KOPT-K1 (cell line): ENCODE measurements around the gene TOP3B.

Experiments
- H3K27ac ChIP-seq: fragments of 200-600 bp; sonication (generic); 2 replicates; pipeline ENCODE4 v1.5.1; 2016; ENCODE audit warnings: antibody characterized with exemption, mild to moderate bottlenecking, low read depth, low read length; ENCODE audit not compliant: poor library complexity, severe bottlenecking
- H3K36me3 ChIP-seq: fragments of 200-600 bp; sonication (generic); 2 replicates; pipeline ENCODE4 v1.5.1; 2017; ENCODE audit warnings: antibody characterized with exemption, mild to moderate bottlenecking, low read length, moderate library complexity; ENCODE audit not compliant: insufficient read depth
- H3K9me3 ChIP-seq: fragments of 200-600 bp; sonication (generic); 2 replicates; pipeline ENCODE4 v1.5.1; 2017; ENCODE audit warnings: antibody characterized with exemption, low read length, mild to moderate bottlenecking; ENCODE audit not compliant: insufficient read depth, poor library complexity, severe bottlenecking

Gene TOP3B

GRCh38 chr22:21963790-21964211 lies 18.8 kb downstream of the TOP3B start:
- Histone ChIP-seq H3K9me3 (no peaks in the 10 kb centered on the region), H3K36me3 (peaks cover 100% of the 10 kb centered on the region), H3K27ac (no peak overlapping the region)

GRCh38 chr22:21963286-21963685 lies 19.3 kb downstream of the TOP3B start:
- peaks cover 100% of the 10 kb centered on the region for H3K36me3 ChIP-seq
- no peak overlapping the region for H3K27ac ChIP-seq
- H3K9me3 ChIP-seq: no peaks in the 10 kb centered on the region

GRCh38 chr22:21962655-21962949 lies 20.0 kb downstream of the TOP3B start:
- Histone ChIP-seq H3K36me3 (peaks cover 99% of the 10 kb centered on the region), H3K9me3 (no peaks in the 10 kb centered on the region), H3K27ac (no peak overlapping the region)

- peaks cover 94% of the 10 kb centered on the region for H3K36me3 ChIP-seq
- no peak overlapping the region for H3K27ac ChIP-seq
- no peaks in the 10 kb centered on the region for H3K9me3 ChIP-seq
These were observed 20.5 kb downstream of the TOP3B start for GRCh38 chr22:21961886-21962654.

DNA sequence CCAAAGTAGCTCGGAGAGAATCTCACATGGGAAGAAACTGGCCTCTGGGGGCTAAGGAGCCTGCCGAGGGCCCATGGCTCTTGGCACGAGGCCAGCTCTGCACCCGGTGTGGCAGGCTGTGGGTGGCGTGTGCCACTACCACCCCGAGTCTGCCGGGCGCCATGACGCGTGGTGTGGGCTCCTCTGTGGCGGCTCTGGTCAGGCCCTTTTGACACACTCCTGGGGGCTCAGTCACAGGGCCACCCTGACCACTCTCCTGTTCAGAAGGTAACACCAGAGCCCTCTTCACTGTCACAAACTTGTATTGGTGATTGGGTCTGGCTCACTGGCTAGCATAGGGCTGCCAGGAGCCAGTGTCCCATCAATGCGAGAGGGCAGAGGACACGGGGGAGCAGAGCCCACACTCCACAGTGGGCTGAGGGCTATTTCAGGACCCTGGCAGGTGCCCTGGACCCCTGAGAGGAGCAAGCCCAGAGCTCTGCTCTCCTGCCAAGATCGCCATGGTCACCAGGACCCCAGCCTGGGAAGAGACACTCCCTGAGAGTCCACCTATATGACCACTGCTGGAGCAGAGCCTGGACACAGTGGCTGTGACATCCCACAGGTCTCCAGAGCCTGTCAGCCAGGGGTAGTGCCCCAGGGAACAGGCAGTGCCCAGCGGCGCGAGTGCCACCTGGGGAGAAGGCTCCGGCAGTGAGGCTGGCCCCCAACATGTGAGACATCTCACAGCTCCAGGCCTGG lies 21.3 kb downstream of the TOP3B start:
- H3K9me3 ChIP-seq: no peaks in the 10 kb centered on the region
- H3K36me3 ChIP-seq: peaks cover 86% of the 10 kb centered on the region
- no peak overlapping the region for H3K27ac ChIP-seq

GRCh38 chr22:21960200-21961126 lies 22.1 kb downstream of the TOP3B start:
- H3K36me3 ChIP-seq: peaks cover 78% of the 10 kb centered on the region
- no peaks in the 10 kb centered on the region for H3K9me3 ChIP-seq
- H3K27ac ChIP-seq: no peak overlapping the region

DNA sequence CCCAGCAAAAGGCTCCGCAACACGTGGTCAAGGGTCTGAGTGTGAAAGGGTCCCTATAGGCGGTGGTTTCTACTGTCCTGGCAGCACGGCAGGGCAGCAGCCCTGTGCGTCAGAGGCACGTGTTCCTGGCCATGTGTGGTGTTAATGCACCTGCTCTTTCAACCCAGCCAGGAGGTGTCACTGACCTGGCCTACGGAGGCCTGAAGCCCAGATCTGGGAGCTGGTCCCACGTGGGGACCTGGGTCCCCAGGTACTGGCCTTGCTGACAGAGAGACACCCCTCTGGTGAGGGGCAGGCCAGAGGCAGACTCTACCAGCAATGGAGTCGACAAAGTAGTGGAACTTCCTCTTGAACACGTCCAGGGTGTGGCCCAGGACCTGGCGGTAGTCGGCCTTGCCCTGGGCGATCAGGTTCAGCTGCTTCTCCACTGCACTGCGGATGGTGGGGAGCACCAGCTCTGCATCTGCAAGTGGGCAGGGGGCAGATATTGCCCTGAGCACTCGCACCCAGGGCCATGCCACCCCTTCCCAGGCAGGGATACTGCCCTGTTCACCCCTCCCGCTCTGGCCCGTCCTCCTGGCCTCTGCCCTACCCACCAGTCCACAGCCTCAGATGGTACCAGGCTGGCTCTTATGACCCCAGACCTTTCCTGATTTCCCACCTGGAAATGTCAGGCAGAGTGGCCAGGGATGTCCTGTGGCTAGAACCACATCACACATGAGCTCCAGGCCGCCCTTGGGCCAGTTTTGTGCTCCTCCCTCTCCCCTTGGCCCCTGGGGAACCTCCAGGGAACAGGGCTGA lies 23.1 kb downstream of the TOP3B start:
- no peak overlapping the region for H3K27ac ChIP-seq
- H3K9me3 ChIP-seq: no peaks in the 10 kb centered on the region
- peaks cover 68% of the 10 kb centered on the region for H3K36me3 ChIP-seq

- H3K27ac ChIP-seq: no peak overlapping the region
These were observed 24.0 kb downstream of the TOP3B start for GRCh38 chr22:21958360-21959273.

DNA sequence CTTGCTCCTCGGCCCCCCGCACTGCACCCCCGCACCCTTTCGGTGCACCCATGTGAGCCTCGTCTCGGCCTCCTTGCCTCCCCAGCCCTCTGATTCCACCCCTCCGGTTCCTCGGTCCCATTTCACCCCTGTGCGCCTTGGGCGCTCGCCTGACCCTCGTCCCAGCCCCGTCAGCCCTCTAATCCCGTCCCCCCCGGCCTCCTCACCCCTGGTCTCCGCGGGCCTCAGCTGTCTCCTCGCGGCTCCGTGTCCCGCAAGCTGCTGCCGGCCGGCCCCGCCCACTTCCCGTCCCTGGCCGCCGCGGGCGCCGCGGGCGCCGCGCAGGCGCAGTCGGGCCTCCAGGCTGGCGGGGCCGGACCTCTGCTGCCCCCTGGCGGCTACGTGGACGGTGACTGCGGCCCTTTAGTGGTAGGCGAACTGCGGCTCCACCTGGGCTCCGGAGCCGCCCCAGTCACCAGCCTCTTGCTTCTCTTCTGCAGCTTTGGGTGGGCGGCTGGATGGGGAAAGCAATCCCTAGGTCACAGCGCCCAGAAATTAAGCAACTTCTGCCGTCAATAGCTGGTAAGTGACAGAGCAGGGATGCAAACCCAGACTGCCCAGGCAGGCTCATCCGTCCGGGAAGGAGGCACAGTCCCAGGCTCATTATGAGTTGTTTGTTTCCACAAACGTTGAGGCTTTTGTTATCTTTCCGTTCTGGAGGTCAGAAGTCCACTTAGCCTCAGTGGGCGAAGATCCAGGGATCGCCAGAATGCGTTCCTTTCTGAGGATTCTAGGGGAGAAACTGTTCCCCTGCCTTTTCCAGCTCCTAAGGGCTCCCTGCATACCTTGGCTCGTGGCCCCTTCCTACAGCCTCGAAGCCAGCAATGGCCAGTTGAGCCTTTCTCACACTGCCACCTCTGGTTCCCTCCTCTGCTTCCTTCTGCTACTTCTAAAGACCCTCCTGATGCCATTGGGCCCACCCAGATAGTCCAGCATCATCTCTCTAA lies 29.7 kb downstream of the TOP3B start, which contains the start of gene PPM1F:
Gene PPM1F (minus strand): TSS at position 263 of the 986 bp plus-strand sequence. CDS start 6,800 bp downstream, outside the sequence.
- Histone ChIP-seq H3K9me3 (no peaks in the 10 kb centered on the region), H3K27ac (peak within 1 kb of the TSS; percentile 62), H3K36me3 (peaks cover 2% of the 10 kb centered on the region; the same call in 1 of the 2 replicates)

More at GRCh38 chr22:21958360-21959273, 24.0 kb downstream of the TOP3B start:
- H3K9me3 ChIP-seq: no peaks in the 10 kb centered on the region
- H3K36me3 ChIP-seq: peaks cover 59% of the 10 kb centered on the region

GRCh38 chr22:21951931-21952465 lies 30.6 kb downstream of the TOP3B start:
- Histone ChIP-seq H3K36me3 (no peaks in the 10 kb centered on the region), H3K27ac (peak overlapping the region; percentile 62), H3K9me3 (no peaks in the 10 kb centered on the region)

- H3K27ac ChIP-seq: no peak overlapping the region
- 0 out of 2 replicates have a peak, but pooled peaks cover 1% of the 10 kb centered on the region for H3K36me3 ChIP-seq
- no peaks in the 10 kb centered on the region for H3K9me3 ChIP-seq
These were observed 31.5 kb downstream of the TOP3B start for GRCh38 chr22:21951062-21951461.

GRCh38 chr22:21949948-21950347 lies 32.6 kb downstream of the TOP3B start:
- Histone ChIP-seq H3K9me3 (no peaks in the 10 kb centered on the region), H3K36me3 (peaks cover 13% of the 10 kb centered on the region; the same call in 1 of the 2 replicates), H3K27ac (no peak overlapping the region)
